ENCODE data around the gene FOXI1.

DNA sequence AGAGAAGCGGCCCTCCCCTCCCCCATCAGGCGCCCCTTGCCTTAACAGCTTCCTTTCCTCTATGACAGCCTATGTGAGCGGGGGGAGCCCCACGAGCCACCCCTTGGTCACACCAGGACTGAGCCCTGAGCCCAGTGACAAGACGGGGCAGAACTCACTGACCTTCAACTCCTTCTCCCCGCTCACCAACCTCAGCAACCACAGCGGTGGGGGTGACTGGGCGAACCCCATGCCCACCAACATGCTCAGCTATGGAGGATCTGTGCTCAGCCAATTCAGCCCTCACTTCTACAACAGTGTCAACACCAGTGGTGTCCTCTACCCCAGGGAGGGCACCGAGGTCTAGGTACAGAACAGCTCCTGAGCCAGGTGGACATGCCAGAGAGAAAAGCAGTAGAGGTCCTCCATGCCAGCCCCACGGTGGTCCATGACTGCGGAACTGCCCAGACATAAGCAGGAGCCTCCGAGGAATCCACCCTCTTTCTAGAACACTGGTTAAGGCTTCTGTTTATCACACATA is 2.6 kb downstream of the FOXI1 start:
- TF ChIP-seq EZH2 (IDR thresholded peaks at IDR 0.05) (no peak), POLR2AphosphoS5 (IDR thresholded peaks at IDR 0.05; ENCODE audit: borderline replicate concordance, low read depth, low read length) (no peak)

All from SK-N-MC (cell line).